RWPE2 (cell line): Measurements from ENCODE around the gene VOPP1.

Experiments used
- ATAC-seq: fragments of 200-7000 bp; cut with Tn5 transposase; 3 replicates; pipeline ENCODE4 v1.9.1; 2021; ENCODE audit warnings: low read depth
- DNase-seq: peaks from one replicate; pipeline ENCODE4 v3.0.0-alpha.2; 2020; ENCODE audit warnings: low spot score
- H3K27ac ChIP-seq: fragments of 450-650 bp; 2 replicates; pipeline ENCODE4 v1.5.1; 2017; ENCODE audit warnings: mild to moderate bottlenecking; ENCODE audit not compliant: poor library complexity, severe bottlenecking
- H3K27me3 ChIP-seq: fragments of 250-450 bp; sonication (Bioruptor Pico); 2 replicates; pipeline ENCODE4 v1.5.1; 2021; ENCODE audit warnings: mild to moderate bottlenecking, moderate library complexity; ENCODE audit not compliant: insufficient read depth, poor library complexity, severe bottlenecking
- H3K36me3 ChIP-seq: fragments of 250-450 bp; sonication (Bioruptor Pico); 2 replicates; pipeline ENCODE4 v1.5.1; 2020; ENCODE audit warnings: low read depth, mild to moderate bottlenecking, moderate library complexity
- H3K4me1 ChIP-seq: fragments of 250-450 bp; sonication (Bioruptor Pico); 2 replicates; pipeline ENCODE4 v1.5.1; 2021; ENCODE audit warnings: mild to moderate bottlenecking, moderate library complexity; ENCODE audit not compliant: insufficient read depth, poor library complexity, severe bottlenecking
- H3K4me3 ChIP-seq: fragments of 250-450 bp; sonication (Bioruptor Pico); 2 replicates; pipeline ENCODE4 v1.5.1; 2021; ENCODE audit warnings: mild to moderate bottlenecking, moderate library complexity; ENCODE audit not compliant: severe bottlenecking
- H3K9me3 ChIP-seq: fragments of 250-450 bp; sonication (Bioruptor Pico); 2 replicates; pipeline ENCODE4 v1.5.1; 2021; ENCODE audit warnings: mild to moderate bottlenecking, moderate library complexity; ENCODE audit not compliant: severe bottlenecking
- CTCF ChIP-seq: fragments of 450-650 bp; IDR thresholded peaks from one replicate; pipeline ENCODE4 v1.5.1; 2017; ENCODE audit warnings: mild to moderate bottlenecking, moderate library complexity; ENCODE audit not compliant: poor library complexity, severe bottlenecking

Gene VOPP1

GRCh38 chr7:55423277-55423711, 149.0 kb downstream of the VOPP1 start:
- Histone ChIP-seq H3K27ac (no peak overlapping the region), H3K4me3 (no peak overlapping the region), H3K9me3 (no peaks in the 10 kb centered on the region), H3K4me1 (no peaks in the 10 kb centered on the region), H3K36me3 (no peaks in the 10 kb centered on the region), H3K27me3 (no peaks in the 10 kb centered on the region)
- ATAC-seq: no peak
- DNase-seq: no peak
- no peak for TF ChIP-seq CTCF
